Activated CD8-positive, alpha-beta memory T cell treated with anti-CD3 and anti-CD28 coated beads, Interleukin-2, amount 50 U/mL, for 48 hours (primary cell): Measurements from ENCODE around the gene HNRNPCL2.
"Not testable (repeated sequence)": the region's sequence is repeated elsewhere in the genome, so short reads cannot be mapped to it uniquely, and the experiment has no call there.

ENCODE experiments used
- DNase-seq: peaks from one replicate; pipeline ENCODE4 v3.0.0-alpha.2; 2020

Gene HNRNPCL2

GRCh38 chr1:13116754-13117153, at the start of gene HNRNPCL2:
Gene HNRNPCL2 (minus strand): TSS chr1:13116854. CDS start chr1:13116400, 454 bp downstream.
- DNase-seq = not testable (repeated sequence)

GRCh38 chr1:13165531-13165930, 48.9 kb upstream of the HNRNPCL2 start, which contains the start of gene HNRNPCL4:
Gene HNRNPCL4 (minus strand): TSS chr1:13165631. CDS start chr1:13165467, 164 bp downstream.
- DNase-seq = not testable (repeated sequence)

GRCh38 chr1:13155909-13156308, 39.3 kb upstream of the HNRNPCL2 start, which contains the start of gene PRAMEF26:
Gene PRAMEF26 (minus strand): TSS chr1:13156009. CDS start chr1:13153095, 2,914 bp downstream.
- DNase-seq = not testable (repeated sequence)

- DNase-seq = not testable (repeated sequence)
Measured at GRCh38 chr1:13070474-13070873, 46.2 kb downstream of the HNRNPCL2 start, which contains the start of gene PRAMEF25. Gene PRAMEF25 (plus strand): TSS chr1:13070774. CDS start chr1:13073694, 2,920 bp downstream.
